HCT116 (cell line): ENCODE results near the gene MZT2B. TPM values are rescaled to one million over a fixed set of nuclear protein-coding genes. Genes with fewer than 3 reads are reported as not detected.
"Not testable (repeated sequence)": the region's sequence is repeated elsewhere in the genome, so short reads cannot be mapped to it uniquely, and the experiment has no call there.

Experiments
- ATAC-seq: fragments of 200-7000 bp; cut with Tn5 transposase; 2 replicates; pipeline ENCODE4 v1.9.1; 2020; ENCODE audit warnings: mild to moderate bottlenecking, moderate library complexity
- Bru-seq: library from RNA; stranded (reverse); fragments of 400-500 nt; gene quantifications from one replicate; lab custom pipeline; 2021; lab: Mats Ljungman, UMichigan
- BruChase-seq, 2 experiments: library from RNA; stranded (reverse); fragments of 400-500 nt; gene quantifications; one replicate each; lab custom pipeline; 2021; lab: Mats Ljungman, UMichigan
- BruUV-seq: library from RNA; stranded (reverse); fragments of 400-500 nt; replicated peaks from 2 replicates; lab custom pipeline; 2021; lab: Mats Ljungman, UMichigan
- CTCF ChIA-PET: fragments of 300-600 bp; sonication (Branson Sonifier 250); formaldehyde crosslinking; loops from one replicate; lab custom pipeline; 2021; ENCODE audit warnings: antibody characterized with exemption; lab: Charles Lee
- POLR2A ChIA-PET: fragments of 300-600, 350-600 bp; sonication (Branson Sonifier 250); formaldehyde crosslinking; loops from one replicate; lab custom pipeline; 2021; ENCODE audit warnings: antibody characterized with exemption; lab: Charles Lee
- RAD21 ChIA-PET, 2 experiments: fragments of 300-600 bp; sonication (Branson Sonifier 250); formaldehyde crosslinking; loops; one replicate each; lab custom pipeline; 2023; ENCODE audit warnings: low total read pairs in 2 of 2; ENCODE audit not compliant: uncharacterized antibody in 2 of 2, unreplicated experiment in 2 of 2, low non-redundant PET in 1 of 2; lab: Charles Lee
- DNase-seq: peaks from one replicate; pipeline ENCODE4 v3.0.0-alpha.2; 2010; ENCODE audit warnings: low read depth, low spot score
- H2AFZ ChIP-seq: fragments of 200-600 bp; shearing (Covaris generic), sonication (generic); 2 replicates; pipeline ENCODE4 v1.6.1; 2017; ENCODE audit warnings: low read depth, mixed run types, mixed read lengths, antibody characterized with exemption, low read length; ENCODE audit not compliant: poor library complexity, severe bottlenecking
- H3K27ac ChIP-seq: 2 replicates; pipeline ENCODE4 v1.5.1; 2012; ENCODE audit warnings: low read depth, low read length
- H3K27me3 ChIP-seq: fragments of 200-600 bp; sonication (generic); 2 replicates; pipeline ENCODE4 v1.6.1; 2016; ENCODE audit warnings: mixed run types, low read length, mixed read lengths; ENCODE audit not compliant: insufficient read depth
- H3K36me3 ChIP-seq, 2 experiments: fragments of 200-500 bp in 1 of 2; fragments of 200-600 bp in 1 of 2; sonication (Bioruptor generic) in 1 of 2; sonication (generic) in 1 of 2; 2 replicates each; pipeline versions ENCODE4 v1.5.1 to v1.6.1; 2014 to 2016; ENCODE audit warnings: low read length in 2 of 2, inconsistent platforms in 1 of 2, mixed read lengths in 1 of 2, mixed run types in 1 of 2; ENCODE audit not compliant: insufficient read depth in 2 of 2, control insufficient read depth in 1 of 2
- H3K4me1 ChIP-seq, 2 experiments: fragments of 200-600 bp in 1 of 2; sonication (generic) in 1 of 2; 2 replicates each; pipeline versions ENCODE4 v1.5.1 to v1.6.1; 2012 to 2017; ENCODE audit warnings: low read length in 2 of 2, inconsistent platforms in 1 of 2, mild to moderate bottlenecking in 1 of 2, mixed read lengths in 1 of 2, mixed run types in 1 of 2, moderate library complexity in 1 of 2; ENCODE audit not compliant: insufficient read depth in 2 of 2, control insufficient read depth in 1 of 2
- H3K4me2 ChIP-seq: fragments of 200-600 bp; sonication (generic); 2 replicates; pipeline ENCODE4 v1.6.1; 2017; ENCODE audit warnings: mixed run types, low read length, mixed read lengths
- H3K4me3 ChIP-seq, 2 experiments: fragments of 200-600 bp in 1 of 2; sonication (generic) in 1 of 2; replicated peaks in 1 of 2; 2 replicates each; pipeline ENCODE4 v1.5.1; 2011 to 2016; ENCODE audit warnings: low read length in 2 of 2, control low read depth in 1 of 2, low read depth in 1 of 2, mild to moderate bottlenecking in 1 of 2, mixed read lengths in 1 of 2, mixed run types in 1 of 2
- H3K79me2 ChIP-seq: fragments of 200-600 bp; sonication (generic); 2 replicates; pipeline ENCODE4 v1.6.1; 2017; ENCODE audit warnings: mild to moderate bottlenecking, mixed run types, low read length, moderate library complexity, mixed read lengths; ENCODE audit not compliant: insufficient read depth
- H3K9ac ChIP-seq: fragments of 200-600 bp; sonication (generic); 2 replicates; pipeline ENCODE4 v1.6.1; 2016; ENCODE audit warnings: low read length, mixed read lengths
- H3K9me2 ChIP-seq: fragments of 200-600 bp; sonication (generic), shearing (Covaris generic); 2 replicates; pipeline ENCODE4 v1.6.1; 2017; ENCODE audit warnings: mixed run types, mild to moderate bottlenecking, moderate library complexity; ENCODE audit not compliant: insufficient read depth
- H3K9me3 ChIP-seq, 2 experiments: fragments of 200-500 bp in 1 of 2; fragments of 200-600 bp in 1 of 2; sonication (Bioruptor generic) in 1 of 2; sonication (generic) in 1 of 2; 2 replicates each; pipeline ENCODE4 v1.6.1; 2014 to 2017; ENCODE audit warnings: low read length in 2 of 2, mixed read lengths in 2 of 2, inconsistent platforms in 1 of 2, low read depth in 1 of 2, mild to moderate bottlenecking in 1 of 2, mixed run types in 1 of 2, moderate library complexity in 1 of 2; ENCODE audit not compliant: control insufficient read depth in 1 of 2, insufficient read depth in 1 of 2
- H4K20me1 ChIP-seq: fragments of 200-600 bp; sonication (generic), shearing (Covaris generic); 2 replicates; pipeline ENCODE4 v1.6.1; 2017; ENCODE audit warnings: mixed run types, mild to moderate bottlenecking, moderate library complexity; ENCODE audit not compliant: insufficient read depth
- CBX3 ChIP-seq: IDR thresholded peaks from 2 replicates; pipeline ENCODE4 v1.6.1; 2012; ENCODE audit warnings: low read depth
- CTCF ChIP-seq, 3 experiments: fragments of 200-600 bp in 1 of 3; sonication (generic) in 1 of 3; IDR thresholded peaks in 2 of 3; conservative IDR thresholded peaks in 1 of 3; 2 replicates each; pipeline ENCODE4 v1.5.1; 2012 to 2017; ENCODE audit warnings: low read depth in 2 of 3, low read length in 2 of 3, antibody characterized with exemption in 1 of 3, borderline replicate concordance in 1 of 3, control low read depth in 1 of 3, mild to moderate bottlenecking in 1 of 3, mixed read lengths in 1 of 3, mixed run types in 1 of 3, moderate library complexity in 1 of 3; ENCODE audit not compliant: insufficient read depth in 1 of 3
- MAX ChIP-seq: IDR thresholded peaks from 2 replicates; pipeline ENCODE4 v1.6.1; 2012
- POLR2A ChIP-seq: IDR thresholded peaks from 2 replicates; pipeline ENCODE4 v1.7.0; 2011; ENCODE audit warnings: borderline replicate concordance; ENCODE audit not compliant: insufficient read depth, insufficient read length; ENCODE audit errors: extremely low read depth
- POLR2AphosphoS5 ChIP-seq: IDR thresholded peaks from 2 replicates; pipeline ENCODE4 v1.6.1; 2011; ENCODE audit warnings: mild to moderate bottlenecking, low read depth, low read length, moderate library complexity
- RAD21 ChIP-seq: IDR thresholded peaks from 2 replicates; pipeline ENCODE4 v1.6.1; 2012; ENCODE audit warnings: low read depth, mild to moderate bottlenecking
- SIN3A ChIP-seq: IDR thresholded peaks from 2 replicates; pipeline ENCODE4 v1.6.1; 2012; ENCODE audit warnings: low read depth
- TCF7L2 ChIP-seq: IDR thresholded peaks from 2 replicates; pipeline ENCODE4 v1.7.0; 2011; ENCODE audit warnings: borderline replicate concordance, inconsistent platforms; ENCODE audit not compliant: insufficient read depth, insufficient read length; ENCODE audit errors: extremely low read depth
- YY1 ChIP-seq: IDR thresholded peaks from 2 replicates; pipeline ENCODE4 v1.6.1; 2011; ENCODE audit warnings: low read length, low read depth, moderate library complexity, mild to moderate bottlenecking; ENCODE audit not compliant: insufficient replicate concordance; ENCODE audit errors: extremely low read depth
- ZFX ChIP-seq: fragments of 450-650 bp; IDR thresholded peaks from 2 replicates; pipeline ENCODE4 v1.6.1; 2017
- intact Hi-C: fragments of 100-400 bp; cut with micrococcal nuclease; formaldehyde crosslinking; loops from 2 replicates; pipeline ENCODE4 v1.10.0; 2022
- long read RNA-seq: library from polyadenylated mRNA; unstranded; transcript quantifications from one replicate; pipeline ENCODE4 v2.0.0, GENCODE V29; 2021; ENCODE audit not compliant: unreplicated experiment
- polyA plus RNA-seq: library from polyadenylated mRNA; unstranded; fragments of >200 nt; gene quantifications from 2 replicates; pipeline ENCODE4 v1.2.1, GENCODE V29; 2012; ENCODE audit warnings: missing spikeins
- total RNA-seq: library from RNA; stranded (reverse); gene quantifications from one replicate; pipeline ENCODE4 v1.2.1, GENCODE V29; 2021; ENCODE audit not compliant: unreplicated experiment

MZT2B gene
- total RNA-seq = 334 TPM
- 396 and 440 TPM in 2 replicates for polyA plus RNA-seq
- percentile 73 among the genes with signal in this experiment for Bru-seq, nascent RNA
- BruChase-seq, experiment 1, labeled RNA remaining after a 6-hour chase = percentile 63 among the genes with signal in this experiment
- BruChase-seq, experiment 2, labeled RNA remaining after a 2-hour chase = percentile 67 among the genes with signal in this experiment
- long read RNA-seq, transcript MZT2B-201 (3 exons, 933 nt) = major isoform, 110 of 160 reads
- long read RNA-seq, transcript MZT2B-207 (2 exons, 583 nt) = minor isoform, 5 of 160 reads
- long read RNA-seq, transcript MZT2B-203 (3 exons, 455 nt) = minor isoform, 6 of 160 reads
- long read RNA-seq, partial matches to known transcripts = 0 of 160 reads
- long read RNA-seq, other reads (novel, unspliced or antisense) = 34 of 160 reads

DNA sequence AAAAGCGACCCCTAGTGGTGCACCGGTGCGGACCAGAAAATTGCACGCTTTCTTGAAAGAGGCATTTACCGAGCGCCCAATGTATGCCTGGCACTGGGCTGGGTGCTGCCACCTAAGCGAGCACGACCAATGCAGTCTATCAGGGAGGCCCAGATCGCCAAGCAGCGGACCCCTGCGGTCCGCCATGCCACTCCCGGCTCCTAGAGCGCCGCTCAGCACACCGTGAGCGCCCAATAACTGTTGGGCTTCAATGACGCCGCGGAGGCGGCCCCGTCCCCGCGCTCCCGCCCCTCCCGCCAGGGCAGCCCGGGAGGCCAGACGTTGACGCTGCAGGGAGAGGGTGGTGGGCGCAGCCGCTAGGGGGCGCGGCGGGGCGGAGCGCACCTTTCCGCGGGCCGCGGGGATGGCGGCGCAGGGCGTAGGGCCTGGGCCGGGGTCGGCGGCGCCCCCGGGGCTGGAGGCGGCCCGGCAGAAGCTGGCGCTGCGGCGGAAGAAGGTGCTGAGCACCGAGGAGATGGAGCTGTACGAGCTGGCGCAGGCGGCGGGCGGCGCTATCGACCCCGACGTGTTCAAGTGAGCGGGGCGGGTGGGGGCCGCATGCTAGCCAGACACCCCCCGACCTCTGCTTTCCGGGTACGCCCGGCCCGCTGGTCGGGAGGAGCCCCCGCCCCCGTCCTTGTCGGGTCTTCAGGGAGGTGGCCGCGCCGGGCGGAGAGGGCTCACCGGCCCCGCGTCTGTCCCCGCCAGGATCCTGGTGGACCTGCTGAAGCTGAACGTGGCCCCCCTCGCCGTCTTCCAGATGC, at the start of gene MZT2B:
TSS of gene MZT2B (plus strand) at position 383 of the 803 bp plus-strand sequence. CDS start at position 404, 21 bp downstream.
- ATAC-seq (peak; percentile 83), DNase-seq (peak; percentile 60)
- peak within 1 kb of the TSS; percentile 78 for H3K4me2 ChIP-seq
- H2AFZ ChIP-seq, BruUV-seq, H3K27me3 ChIP-seq, H3K36me3 ChIP-seq, RAD21 ChIA-PET, H3K9me3 ChIP-seq, H4K20me1 ChIP-seq, H3K9me2 ChIP-seq: not testable (repeated sequence)
- H3K27ac ChIP-seq = peak within 1 kb of the TSS; percentile 71
- peaks cover 0 to 15% of the 10 kb centered on the region in 2 experiments; a peak in 1 of 4 replicates for H3K4me1 ChIP-seq
- TF ChIP-seq YY1 = peak; percentile 80
- peak; percentile 46; the same call in 1 of the 2 replicates for TF ChIP-seq SIN3A
- TF ChIP-seq CTCF (IDR thresholded peaks at IDR 0.05 in 2 of 3, conservative IDR thresholded peaks at IDR 0.05 in 1 of 3; ENCODE audit: borderline replicate concordance in 1 of 3, insufficient read depth in 1 of 3, low read depth in 2 of 3, low read length in 2 of 3) = peak; percentile 53 to 63 (median 61); a peak in 5 of 6 replicates
- peak; percentile 47 for TF ChIP-seq ZFX
- 0 out of 2 replicates have a peak, but pooled peaks have one; percentile 56 for TF ChIP-seq CBX3
- peak; percentile 55 for TF ChIP-seq POLR2AphosphoS5
- peak; percentile 83 for TF ChIP-seq TCF7L2
- peak; percentile 44; the same call in 1 of the 2 replicates for TF ChIP-seq RAD21
- TF ChIP-seq MAX = peak; percentile 55
- TF ChIP-seq POLR2A = peak; percentile 68
- intact Hi-C loops = loop anchor here (1.0 to 5.0 kb wide), 2 partner anchors 60 to 150 kb away; no protein-coding TSS in a partner anchor
- H3K79me2 ChIP-seq = peaks cover 65% of the 10 kb centered on the region
- POLR2A ChIA-PET = interaction anchor here (2.0 kb wide), 1 partner anchor 160 kb away, joined by 6 read pairs; the partner anchor contains the start of gene IMP4
- H3K9ac ChIP-seq = peak within 1 kb of the TSS; percentile 98
- CTCF ChIA-PET = interaction anchor here (0.6 to 1.0 kb wide), 6 partner anchors 9 to 151 kb away, joined by 3 to 4 read pairs (median 3); no protein-coding TSS in a partner anchor
- H3K4me3 ChIP-seq = peak within 1 kb of the TSS; percentile 94 to 97
